ENCODE results near the gene MIA3. TPM values are rescaled to one million over a fixed set of nuclear protein-coding genes. Genes with fewer than 3 reads are reported as not detected.
"Not testable (repeated sequence)": the region's sequence is repeated elsewhere in the genome, so short reads cannot be mapped to it uniquely, and the experiment has no call there.

The MIA3 gene
- total RNA-seq (2014; rRNA removed; shearing (Covaris generic)): 27.9 and 34.7 TPM in 2 replicates

- DNase-seq (ENCODE audit: low spot score): no peak
Measured at GRCh38 chr1:222618001-222618879, at the start of gene MIA3. MIA3 (plus strand) TSS chr1:222618097; CDS start chr1:222618111, 14 bp downstream.

- no peak for DNase-seq (ENCODE audit: low spot score)
Measured at GRCh38 chr1:222570837-222571236, 47.1 kb upstream of the MIA3 start.

- no peak for DNase-seq (ENCODE audit: low spot score)
Measured at GRCh38 chr1:222579316-222579715, 38.6 kb upstream of the MIA3 start.

GRCh38 chr1:222582099-222582774 is 35.7 kb upstream of the MIA3 start:
- DNase-seq (ENCODE audit: low spot score): peak; percentile 89

- DNase-seq (ENCODE audit: low spot score): no peak
Measured at GRCh38 chr1:222583079-222583478, 34.8 kb upstream of the MIA3 start.

GRCh38 chr1:222586842-222587241 is 31.1 kb upstream of the MIA3 start:
- no peak for DNase-seq (ENCODE audit: low spot score)

GRCh38 chr1:222588135-222588534 is 29.8 kb upstream of the MIA3 start:
- no peak for DNase-seq (ENCODE audit: low spot score)

GRCh38 chr1:222589462-222590302 is 28.2 kb upstream of the MIA3 start, which contains the start of gene TAF1A:
TAF1A (minus strand) TSS chr1:222589933.
- DNase-seq (ENCODE audit: low spot score): peak; percentile 85

- no peak for DNase-seq (ENCODE audit: low spot score)
Measured at GRCh38 chr1:222592171-222592570, 25.7 kb upstream of the MIA3 start.

- no peak for DNase-seq (ENCODE audit: low spot score)
Measured at GRCh38 chr1:222594789-222595188, 23.1 kb upstream of the MIA3 start.

- no peak for DNase-seq (ENCODE audit: low spot score)
Measured at GRCh38 chr1:222596696-222597095, 21.2 kb upstream of the MIA3 start.

- no peak for DNase-seq (ENCODE audit: low spot score)
Measured at GRCh38 chr1:222600281-222600680, 17.6 kb upstream of the MIA3 start.

- no peak for DNase-seq (ENCODE audit: low spot score)
Measured at GRCh38 chr1:222601257-222601656, 16.6 kb upstream of the MIA3 start.

GRCh38 chr1:222606757-222607156 is 11.1 kb upstream of the MIA3 start:
- no peak for DNase-seq (ENCODE audit: low spot score)

GRCh38 chr1:222609111-222609510 is 8.8 kb upstream of the MIA3 start:
- DNase-seq (ENCODE audit: low spot score): not testable (repeated sequence)

- no peak for DNase-seq (ENCODE audit: low spot score)
Measured at GRCh38 chr1:222610728-222611127, 7.2 kb upstream of the MIA3 start.

GRCh38 chr1:222613627-222614026 is 4.3 kb upstream of the MIA3 start:
- no peak for DNase-seq (ENCODE audit: low spot score)

GRCh38 chr1:222616525-222616924 is 1.4 kb upstream of the MIA3 start:
- DNase-seq (ENCODE audit: low spot score): no peak

- peak; percentile 99 for DNase-seq (ENCODE audit: low spot score)
Measured at GRCh38 chr1:222617367-222617951, 438 bp upstream of the MIA3 start.

- no peak for DNase-seq (ENCODE audit: low spot score)
Measured at GRCh38 chr1:222618880-222619596, 1.1 kb downstream of the MIA3 start.

- DNase-seq (ENCODE audit: low spot score): no peak
Measured at GRCh38 chr1:222620566-222620965, 2.7 kb downstream of the MIA3 start.

Data from A172 (cell line).